Mucosa of gallbladder (tissue), 1 donor: ENCODE data around the gene TSFM. TPM values are rescaled to one million over a fixed set of nuclear protein-coding genes. Genes with fewer than 3 reads are reported as not detected.

Source experiments
- DNase-seq: peaks from one replicate; pipeline ENCODE4 v3.0.0-alpha.2; 2020; ENCODE audit warnings: low spot score
- total RNA-seq: library from RNA; stranded (reverse); gene quantifications from one replicate; pipeline ENCODE4 v1.2.1, GENCODE V29; 2021
- donor health status: DM: no; HTN: no; CAD: no.

TSFM gene
- total RNA-seq, 1 donor from 2014 or later = 29.3 TPM

DNA sequence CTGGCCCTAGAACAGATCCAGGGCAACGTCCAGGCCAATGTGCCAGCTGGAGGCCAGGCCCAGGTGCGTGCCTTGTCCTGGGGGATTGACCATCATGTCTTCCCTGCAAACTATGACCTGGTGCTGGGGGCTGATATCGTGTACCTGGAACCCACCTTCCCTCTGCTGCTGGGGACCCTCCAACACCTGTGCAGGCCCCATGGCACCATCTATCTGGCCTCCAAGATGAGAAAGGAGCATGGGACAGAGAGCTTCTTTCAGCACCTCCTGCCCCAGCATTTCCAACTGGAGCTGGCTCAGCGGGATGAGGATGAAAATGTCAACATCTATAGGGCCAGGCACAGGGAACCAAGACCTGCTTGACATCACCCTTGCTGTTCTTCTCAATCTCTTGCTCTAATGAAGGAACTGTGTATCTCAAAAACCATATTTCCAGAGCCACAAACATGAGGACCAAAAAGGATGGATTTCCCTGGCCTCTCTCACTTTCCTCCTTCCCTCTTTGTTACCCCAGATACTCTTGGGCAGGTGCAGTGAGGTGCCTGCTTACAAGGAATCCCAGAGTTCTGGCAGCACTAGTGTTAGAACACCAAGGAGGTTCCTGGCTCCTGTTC, 2.2 kb upstream of the TSFM start:
- no peak for DNase-seq

DNA sequence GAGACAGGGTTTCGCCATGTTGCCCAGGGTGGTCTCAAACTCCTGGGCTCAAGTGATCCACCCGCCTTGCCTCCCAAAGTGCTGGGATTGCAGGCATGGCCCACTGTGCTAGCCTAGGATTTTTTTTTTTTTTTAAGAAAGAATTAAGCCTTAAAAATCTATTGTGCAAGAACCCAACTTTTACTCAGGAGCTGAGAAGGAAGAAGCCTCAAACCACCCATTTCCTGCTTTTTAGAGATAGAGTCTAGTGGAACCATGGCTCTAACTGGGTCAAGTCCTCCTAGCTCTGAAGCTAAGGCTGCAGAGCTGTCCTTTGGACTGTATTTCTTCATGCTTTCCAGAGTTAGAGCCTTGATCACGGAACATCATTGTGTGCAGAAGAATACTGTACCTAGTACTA, 1.3 kb upstream of the TSFM start:
- no peak for DNase-seq

DNA sequence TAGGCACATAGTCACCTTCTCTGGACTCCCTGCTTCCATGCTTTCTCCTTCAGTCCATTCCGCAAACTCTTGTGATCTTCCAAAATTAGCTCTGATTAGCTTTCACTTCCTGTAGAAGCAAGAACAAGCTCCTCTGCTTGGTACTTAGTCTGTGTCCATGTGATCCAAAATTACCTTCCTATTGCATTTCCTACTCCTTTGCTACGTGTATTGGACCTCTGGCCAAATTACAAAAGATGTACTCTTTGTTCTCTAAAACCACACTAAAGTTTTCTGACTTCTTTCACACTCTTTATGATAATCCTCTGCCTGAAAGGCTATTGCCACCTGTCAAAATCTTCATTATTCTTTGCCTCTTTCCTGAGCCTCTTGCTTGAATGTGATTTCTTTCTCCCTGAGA, 786 bp upstream of the TSFM start:
- no peak for DNase-seq

DNA sequence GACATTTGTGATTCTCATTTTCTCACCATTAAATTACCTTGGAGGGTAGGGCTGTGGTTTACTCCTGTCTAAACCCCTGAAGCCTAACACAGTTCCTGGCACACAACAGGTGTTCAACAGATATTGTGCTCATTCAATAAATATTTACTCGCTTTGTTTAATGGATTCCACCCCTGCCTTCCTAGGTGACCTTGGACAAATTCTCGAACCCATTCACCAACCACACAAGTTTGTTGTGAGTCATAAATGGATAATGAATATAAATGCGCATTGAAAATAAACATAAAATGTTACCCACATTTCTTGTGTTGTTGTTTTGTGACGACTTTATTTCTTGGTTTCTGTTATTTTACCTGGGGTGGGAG, 362 bp upstream of the TSFM start:
- no peak for DNase-seq

DNA sequence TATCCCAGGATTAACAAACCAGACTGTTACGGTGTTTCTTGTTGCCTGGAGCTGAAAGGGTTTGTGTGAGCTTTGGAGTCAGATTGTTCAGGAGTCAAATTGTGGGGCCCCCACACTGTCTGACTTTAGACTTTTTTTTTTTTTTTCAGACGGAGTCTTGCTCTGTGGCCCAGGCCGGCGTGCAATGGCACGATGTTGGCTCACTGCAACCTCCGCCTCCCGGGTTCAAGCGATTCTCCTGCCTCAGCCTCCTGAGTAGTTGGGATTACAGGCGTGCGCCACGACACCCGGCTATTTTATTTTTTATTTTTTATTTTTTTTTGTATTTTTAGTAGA, 847 bp downstream of the TSFM start:
- no peak for DNase-seq

DNA sequence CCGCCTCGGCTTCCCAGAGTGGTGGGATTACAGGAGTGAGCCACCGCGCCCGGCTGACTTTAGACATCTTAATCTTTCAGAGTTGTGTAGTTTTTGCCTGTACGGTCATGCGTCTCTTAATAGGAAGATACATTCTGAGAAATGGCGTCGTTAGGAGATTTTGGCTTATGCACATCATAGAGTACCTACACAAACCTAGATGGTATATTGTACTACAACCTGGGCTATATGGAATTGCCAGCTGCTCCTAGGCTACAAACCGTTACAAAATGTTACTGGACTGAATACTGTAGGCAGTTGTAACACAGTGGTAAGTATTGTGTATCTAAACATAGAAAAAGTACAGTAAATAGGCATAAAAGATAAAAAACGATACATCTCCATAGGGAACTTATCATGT, 1.3 kb downstream of the TSFM start:
- DNase-seq = no peak

DNA sequence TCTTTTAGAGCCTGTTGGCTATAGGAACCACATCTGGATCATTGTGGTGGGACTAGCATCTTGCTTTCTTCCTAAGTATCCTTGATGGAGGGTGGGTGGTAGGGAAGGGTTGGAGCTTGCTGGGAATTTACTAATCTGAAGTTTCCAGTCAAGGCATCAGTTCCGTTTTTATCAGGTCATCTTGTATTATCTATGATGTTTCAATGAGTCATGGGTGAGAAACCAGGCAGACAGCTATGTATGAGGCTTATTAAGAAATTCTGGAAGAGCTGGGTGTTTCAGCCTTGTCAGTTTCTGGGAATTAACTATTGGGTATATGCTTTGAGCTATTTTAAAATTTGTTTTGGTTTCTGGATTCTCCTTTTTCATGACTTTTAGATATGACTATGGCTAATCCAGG, 11.3 kb downstream of the TSFM start:
- no peak for DNase-seq

DNA sequence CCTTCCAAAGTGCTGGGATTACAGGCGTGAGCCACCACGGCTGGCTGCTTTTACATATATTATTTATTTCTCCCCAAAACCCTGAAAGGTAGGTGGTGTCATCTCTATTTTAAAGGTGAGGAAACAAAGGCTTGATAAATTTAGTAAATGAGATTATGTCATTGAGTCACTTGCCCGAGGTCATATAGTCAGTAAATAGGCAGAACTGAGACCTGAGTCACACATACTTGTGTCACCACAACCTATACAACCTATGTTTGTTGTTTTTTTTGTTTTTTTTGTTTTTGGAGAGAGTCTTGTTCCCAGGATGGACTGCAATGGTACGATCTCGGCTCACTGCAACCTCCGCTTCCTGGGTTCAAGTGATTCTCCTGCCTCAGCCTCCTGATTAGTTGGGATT, 12.8 kb downstream of the TSFM start:
- no peak for DNase-seq

DNA sequence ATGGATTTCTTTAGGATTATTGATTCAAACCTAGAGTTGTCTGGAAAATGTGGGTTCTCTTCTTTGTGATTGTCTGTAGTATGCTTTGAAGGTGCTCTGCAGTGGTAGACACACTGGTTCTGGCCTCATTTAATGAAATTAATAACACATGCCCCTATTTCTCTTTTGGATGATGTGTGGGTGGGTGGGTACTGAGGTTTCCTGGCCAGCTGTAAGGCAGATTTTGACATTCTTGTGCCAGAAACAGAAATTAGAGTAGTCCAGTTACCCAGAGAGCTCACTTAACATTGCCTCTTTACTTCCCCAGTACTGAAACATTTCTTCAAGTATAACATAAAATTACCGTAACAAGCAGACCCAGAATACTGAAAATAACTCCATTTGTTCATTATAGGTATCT, 14.4 kb downstream of the TSFM start:
- DNase-seq = no peak

DNA sequence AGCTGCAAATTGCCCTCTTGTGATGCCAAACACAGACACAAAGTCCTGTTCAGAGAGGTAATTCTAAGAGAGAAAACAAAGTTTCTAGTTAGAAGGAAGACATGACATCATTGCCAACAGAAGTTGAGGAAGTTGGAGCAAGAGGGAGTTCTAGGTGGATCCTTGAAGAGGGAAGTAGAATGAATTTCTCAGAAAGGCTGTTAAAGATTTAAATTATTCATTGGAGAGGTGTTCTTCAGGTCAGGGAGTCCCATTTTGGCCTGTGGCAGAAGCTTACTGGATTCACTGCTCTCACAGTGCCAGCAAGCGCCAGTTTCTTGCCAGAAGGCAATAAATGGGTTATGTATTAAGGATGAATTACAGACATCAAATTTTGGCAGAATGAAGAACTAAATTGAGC, 15.3 kb downstream of the TSFM start:
- no peak for DNase-seq

DNA sequence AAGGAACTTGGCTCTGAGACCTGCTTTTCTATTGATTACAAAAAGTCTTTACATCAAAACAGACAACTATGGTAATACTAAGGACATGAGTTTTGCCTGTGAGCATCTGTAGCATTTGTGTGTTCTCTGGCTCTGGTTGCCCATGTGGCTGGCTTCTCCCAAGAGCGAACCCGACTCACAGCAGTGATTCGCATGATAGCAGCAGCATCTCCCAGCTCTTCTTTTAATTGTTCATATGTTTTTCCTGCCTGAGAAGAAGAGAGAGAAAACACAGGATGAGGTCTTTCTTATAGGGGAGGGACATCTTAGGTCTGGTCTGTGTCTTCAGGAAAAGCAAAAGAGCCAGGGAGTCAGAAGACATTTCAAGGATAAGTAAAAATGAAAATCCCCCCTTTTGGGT, 18.4 kb downstream of the TSFM start:
- DNase-seq = no peak

DNA sequence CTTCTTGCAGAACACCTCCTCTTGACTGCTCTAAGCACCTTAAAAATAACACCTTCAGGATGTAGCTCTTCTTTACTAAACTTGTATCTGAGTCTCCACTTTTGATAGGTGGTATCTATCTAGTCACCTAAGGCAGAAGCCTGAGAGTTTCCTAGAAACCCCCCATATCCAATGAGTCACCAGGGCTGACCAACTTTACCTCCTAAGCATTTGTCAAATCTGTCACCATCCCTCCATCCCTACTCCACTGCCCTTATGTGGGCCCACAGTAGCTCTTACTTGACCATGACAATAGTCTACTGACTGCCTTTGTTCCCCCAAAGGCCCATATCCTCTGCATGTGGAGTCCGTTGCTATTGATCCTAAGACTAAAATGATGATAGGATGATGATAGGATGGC, 20.0 kb downstream of the TSFM start:
- no peak for DNase-seq

DNA sequence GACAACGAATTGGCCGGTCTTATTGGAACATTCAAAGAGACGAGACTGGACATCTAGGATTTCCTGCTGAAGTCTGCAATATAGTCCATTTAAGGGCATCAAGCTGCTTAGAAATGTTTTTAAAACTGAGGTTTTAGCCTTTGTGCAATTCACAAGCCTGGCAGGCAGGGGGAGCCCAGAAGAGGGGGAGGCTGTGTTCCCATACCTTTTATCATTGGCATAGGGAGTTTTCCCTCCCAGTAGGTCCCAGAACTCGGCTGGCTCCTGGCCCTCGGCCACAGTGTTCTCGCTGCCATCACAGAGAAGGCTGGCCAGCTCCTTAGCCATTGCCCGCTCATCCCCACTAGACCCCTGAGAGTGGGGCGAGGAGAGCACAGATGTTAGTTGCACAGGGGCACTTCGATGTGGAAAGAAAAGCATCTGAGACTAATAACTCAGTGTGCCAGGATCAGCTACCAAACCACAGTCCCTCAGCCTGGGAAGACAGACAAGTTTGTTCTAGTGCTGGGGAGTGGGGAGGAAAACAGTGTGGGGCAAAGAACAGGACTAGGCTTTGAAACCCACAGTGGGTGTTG, 20.8 kb downstream of the TSFM start:
- no peak for DNase-seq

DNA sequence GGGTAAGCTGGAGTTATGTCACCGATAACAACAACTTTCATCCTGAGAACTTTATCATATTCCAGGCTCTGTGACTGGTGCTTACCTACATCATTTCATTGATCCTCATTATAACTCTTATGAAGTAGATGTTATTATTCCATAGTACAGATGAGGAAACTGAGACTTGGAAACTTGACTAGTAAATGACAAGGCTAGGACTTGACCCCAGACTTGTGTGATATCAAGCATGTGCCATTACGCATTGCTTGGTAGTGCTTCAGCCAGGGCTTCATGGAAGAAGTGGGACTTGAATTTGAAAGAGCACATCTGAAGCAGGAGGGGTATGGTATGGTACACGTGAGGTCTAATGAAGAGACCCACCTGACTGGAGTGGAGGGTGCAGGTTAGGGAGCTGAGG, 24.1 kb downstream of the TSFM start:
- DNase-seq = no peak

DNA sequence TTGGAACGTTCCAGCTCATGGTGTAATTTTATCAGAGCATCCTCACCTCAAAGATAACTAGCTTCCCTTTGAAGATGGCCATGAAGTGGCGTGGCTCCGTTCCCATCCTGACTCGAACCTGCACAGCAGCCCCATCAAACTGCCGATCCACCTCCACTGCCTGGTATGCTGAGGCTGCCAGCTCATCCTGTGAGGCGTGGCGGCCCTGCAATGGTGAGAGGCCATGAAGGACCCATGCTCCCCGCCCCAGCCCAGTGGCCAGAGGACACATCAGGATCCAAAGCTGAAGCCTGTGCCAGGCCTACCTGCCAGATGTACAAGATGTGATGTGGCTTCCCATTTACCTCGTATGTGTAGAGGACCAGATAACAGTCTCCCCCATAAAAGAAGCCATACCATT, 24.7 kb downstream of the TSFM start:
- DNase-seq = no peak

DNA sequence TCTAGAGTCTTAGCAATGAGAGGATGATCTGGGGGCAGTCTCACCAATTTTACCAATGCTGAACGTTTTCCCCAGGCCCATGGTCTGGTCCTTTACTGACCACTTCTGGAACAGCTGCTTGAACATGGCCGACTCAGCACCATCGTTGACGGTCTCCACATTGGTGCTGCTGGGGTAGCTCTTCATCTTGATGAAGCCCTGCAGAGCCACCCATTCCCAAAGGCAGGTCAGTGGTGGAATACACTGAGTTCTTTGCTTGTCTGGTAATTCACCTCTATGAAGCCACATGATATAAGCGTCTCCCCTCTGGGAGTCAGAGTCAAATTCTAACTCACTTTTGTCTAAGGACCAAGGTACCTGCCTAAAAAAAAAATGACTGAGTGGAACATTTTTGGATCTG, 25.8 kb downstream of the TSFM start:
- DNase-seq = no peak

DNA sequence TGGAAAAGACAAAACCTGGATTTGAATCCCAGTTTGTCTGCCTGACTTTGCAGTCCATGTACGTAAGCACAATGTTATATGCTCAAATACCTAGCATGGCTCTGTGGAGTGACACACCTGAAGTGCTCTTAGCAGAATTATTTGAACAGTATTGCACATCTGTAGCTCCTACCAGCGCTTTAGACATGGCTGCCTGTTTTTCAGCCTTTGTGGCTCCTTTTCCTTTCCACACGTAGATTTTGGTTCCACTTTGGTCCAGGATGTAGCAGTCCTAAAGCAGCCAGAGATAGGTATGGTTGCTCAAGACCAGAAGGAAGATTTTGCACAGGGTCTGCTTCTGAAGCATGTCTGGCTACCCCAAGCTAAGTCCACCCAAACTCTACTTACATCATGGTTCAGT, 26.8 kb downstream of the TSFM start:
- no peak for DNase-seq

DNA sequence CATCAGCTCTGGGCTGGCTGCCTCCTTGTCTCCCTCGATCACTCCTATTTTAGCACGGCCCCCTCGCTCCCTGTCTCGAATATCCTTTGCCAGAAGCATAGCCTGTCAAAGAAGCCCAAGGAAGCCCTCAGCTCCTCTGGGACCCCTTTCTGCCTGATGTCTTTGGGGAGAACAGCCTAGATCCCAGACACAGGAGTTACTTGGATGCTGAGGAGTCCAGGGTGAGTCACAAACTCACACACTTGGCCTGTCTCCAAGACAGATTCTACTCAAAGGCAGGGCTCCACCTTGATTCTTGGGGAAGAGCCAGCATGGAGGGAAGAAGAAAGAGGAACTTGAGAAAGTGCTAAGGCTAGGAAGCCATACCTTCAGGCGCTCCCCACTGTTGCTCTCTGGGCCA, 27.9 kb downstream of the TSFM start:
- DNase-seq = no peak

DNA sequence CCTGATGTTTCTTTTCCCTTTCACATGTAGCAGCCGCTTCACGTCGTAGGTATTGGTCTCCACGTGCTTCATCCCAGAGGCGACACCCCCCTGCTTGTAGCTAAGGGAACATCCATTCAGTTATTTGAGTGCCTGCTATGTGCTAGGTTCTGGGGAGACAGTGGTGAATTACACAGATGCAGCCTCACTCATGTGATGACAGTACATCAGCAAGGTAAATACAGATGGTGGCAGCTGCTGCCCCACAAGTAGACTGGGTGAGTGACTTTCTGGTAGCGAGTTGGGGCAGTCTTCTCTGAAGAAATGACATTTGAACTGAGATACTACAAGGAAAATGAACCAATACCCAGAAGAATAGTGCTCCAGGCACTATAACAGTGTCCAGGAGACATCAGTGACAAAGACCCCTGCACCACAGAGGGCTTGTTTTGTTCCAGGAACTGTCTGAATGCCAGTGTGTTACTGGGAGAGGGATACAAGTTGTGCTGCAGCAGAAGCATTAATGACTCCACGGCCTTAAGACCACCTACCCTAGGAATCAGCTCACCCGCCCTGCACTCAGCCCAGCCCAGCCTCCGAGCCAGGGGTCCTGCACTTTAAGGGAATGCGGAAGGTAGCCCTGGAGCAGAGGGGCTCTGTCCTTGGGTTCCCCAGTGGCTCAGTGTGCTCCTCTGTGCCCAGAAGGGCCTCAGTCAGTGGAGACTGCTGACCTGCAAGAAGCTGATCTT, 28.6 kb downstream of the TSFM start:
- DNase-seq = no peak

DNA sequence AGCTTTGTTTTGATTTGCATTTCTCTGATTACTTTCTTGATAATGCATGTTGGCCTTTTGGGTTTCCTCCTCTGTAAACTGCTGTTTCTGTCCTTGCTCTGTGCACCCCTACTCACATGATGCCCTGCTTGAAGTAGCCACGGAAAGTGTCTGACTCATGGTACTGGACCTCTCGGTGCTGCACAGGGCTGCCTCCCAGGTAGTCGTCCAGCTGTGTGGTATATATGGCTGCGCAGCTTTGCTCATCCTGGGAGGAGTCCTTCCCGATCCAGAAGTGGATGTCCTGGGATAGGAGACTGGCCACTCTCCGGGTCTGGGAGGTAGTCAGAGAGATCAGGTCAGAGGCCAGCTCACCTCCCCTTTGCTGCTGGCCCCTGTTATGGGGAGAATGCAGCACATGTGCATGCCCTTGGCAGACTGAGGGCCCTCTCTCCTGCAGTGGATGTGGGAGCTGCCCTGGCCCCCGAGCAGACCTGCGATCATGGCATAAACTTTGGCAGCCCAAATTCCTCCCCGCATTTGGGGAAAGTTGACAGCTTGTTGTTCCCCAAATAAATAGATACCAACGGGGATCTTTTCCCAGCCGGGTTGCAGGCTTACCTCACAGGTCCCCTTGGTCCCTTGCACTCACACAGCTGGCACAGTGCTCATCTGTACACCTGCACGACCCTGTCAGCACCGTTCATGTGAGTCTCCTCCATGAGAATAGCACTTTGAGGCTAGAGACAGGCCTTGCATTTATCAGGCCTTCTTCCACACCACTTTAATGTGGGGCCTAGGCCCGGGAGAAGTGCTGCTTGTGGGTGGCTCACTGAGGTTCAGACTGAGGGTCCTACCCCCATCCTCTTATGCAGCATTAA, 30.8 kb downstream of the TSFM start:
- DNase-seq = no peak

DNA sequence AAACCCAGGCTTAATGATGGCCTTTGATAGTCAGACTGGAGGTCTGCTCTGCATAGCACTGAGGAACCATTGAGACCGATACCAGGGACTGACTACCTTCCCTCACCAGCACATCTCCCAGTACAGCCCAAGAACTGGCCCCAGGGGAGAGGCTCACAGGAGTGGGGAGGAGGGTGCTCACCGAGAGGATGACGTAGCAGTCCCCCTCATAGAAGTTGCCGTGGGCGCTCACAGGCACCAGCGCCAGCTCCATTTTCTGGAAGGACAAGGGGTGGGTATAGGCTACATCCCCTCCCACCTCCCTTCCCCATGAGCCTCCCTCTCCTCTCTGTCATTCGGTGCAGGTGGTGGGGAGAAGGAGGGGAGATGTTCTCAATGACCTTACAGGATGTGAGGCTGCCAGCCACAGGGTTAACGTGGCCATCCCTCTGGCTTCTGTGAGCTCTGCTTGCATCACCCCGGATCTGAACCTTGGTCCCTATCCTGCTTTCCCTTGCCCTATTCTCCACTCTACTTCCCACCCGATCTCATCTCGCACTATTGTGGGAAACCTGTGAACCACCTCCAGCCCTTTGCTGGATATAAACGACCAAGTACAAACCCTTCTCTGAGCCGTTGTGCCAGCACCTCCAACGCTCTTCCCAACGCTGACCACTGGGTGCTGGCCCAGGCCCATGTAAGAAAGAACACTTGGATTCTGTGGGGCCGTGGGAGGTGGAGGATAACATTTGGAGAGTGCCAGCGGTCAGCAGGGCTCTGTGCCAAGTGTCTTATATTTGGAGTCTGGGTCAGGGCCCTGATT, 31.6 kb downstream of the TSFM start:
- no peak for DNase-seq
